K562 (cell line): ENCODE measurements around the gene TYROBP. TPM values are rescaled to one million over a fixed set of nuclear protein-coding genes. Genes with fewer than 3 reads are reported as not detected.

ENCODE experiments used
- CBFA2T3 ChIP-seq: fragments of 450-650 bp; IDR thresholded peaks from 2 replicates; pipeline ENCODE4 v1.6.1; 2017
- CREB3L1 ChIP-seq: fragments of 450-650 bp; IDR thresholded peaks from 2 replicates; pipeline ENCODE4 v1.6.1; 2014; ENCODE audit warnings: low read depth, mild to moderate bottlenecking, moderate library complexity, borderline replicate concordance
- CXXC5 ChIP-seq: fragments of 250-450 bp; sonication (Bioruptor Pico); IDR thresholded peaks from 2 replicates; pipeline ENCODE4 v1.8.0; 2022; ENCODE audit warnings: inconsistent platforms, mild to moderate bottlenecking, moderate library complexity
- ETV5 ChIP-seq: sonication (generic); formaldehyde crosslinking; IDR thresholded peaks from 2 replicates; pipeline ENCODE4 v1.4.0; 2020; ENCODE audit warnings: low read depth, mild to moderate bottlenecking, missing genetic modification reagents
- FOSL1 ChIP-seq: fragments of 200-800 bp; sonication (Bioruptor generic); conservative IDR thresholded peaks from 2 replicates; pipeline ENCODE4 v1.6.1; 2016; ENCODE audit warnings: missing genetic modification characterization, missing compliant biosample characterization
- HNRNPK ChIP-seq: fragments of 200-400 bp; formaldehyde crosslinking; IDR thresholded peaks from one replicate; pipeline ENCODE4 v1.6.1; 2018; ENCODE audit warnings: mild to moderate bottlenecking, low read depth, low read length; ENCODE audit not compliant: poor library complexity, severe bottlenecking
- IRF1 ChIP-seq: sonication (generic); formaldehyde crosslinking; IDR thresholded peaks from 2 replicates; pipeline ENCODE4 v1.8.0; 2022; ENCODE audit warnings: missing genetic modification reagents, mild to moderate bottlenecking, borderline replicate concordance
- IRF9 ChIP-seq: fragments of 450-650 bp; IDR thresholded peaks from 2 replicates; pipeline ENCODE4 v1.6.1; 2016; ENCODE audit warnings: missing biosample characterization, missing genetic modification characterization
- NFE2 ChIP-seq: IDR thresholded peaks from 2 replicates; pipeline ENCODE4 v1.6.1; 2014; ENCODE audit warnings: antibody characterized with exemption, low read depth
- SREBF2 ChIP-seq: sonication (generic); formaldehyde crosslinking; IDR thresholded peaks from 2 replicates; pipeline ENCODE4 v1.4.0; 2020; ENCODE audit warnings: mild to moderate bottlenecking, missing genetic modification reagents
- THAP7 ChIP-seq: fragments of 250-450 bp; sonication (Bioruptor Pico); IDR thresholded peaks from 2 replicates; pipeline ENCODE4 v1.5.0; 2021
- ZFP1 ChIP-seq: fragments of 450-650 bp; formaldehyde crosslinking; IDR thresholded peaks from 2 replicates; pipeline ENCODE4 v1.4.0; 2020; ENCODE audit warnings: mild to moderate bottlenecking, mixed read lengths
- ZFP36 ChIP-seq: fragments of 150-350 bp; IDR thresholded peaks from 2 replicates; pipeline ENCODE4 v1.6.1; 2018; ENCODE audit warnings: low read length, low read depth; ENCODE audit not compliant: partially characterized antibody
- ZNF263 ChIP-seq: sonication (generic); formaldehyde crosslinking; IDR thresholded peaks from 2 replicates; pipeline ENCODE4 v1.8.0; 2022; ENCODE audit warnings: mild to moderate bottlenecking, missing genetic modification reagents, borderline replicate concordance
- ZNF398 ChIP-seq: fragments of 250-450 bp; sonication (Bioruptor Pico); IDR thresholded peaks from 2 replicates; pipeline ENCODE4 v1.8.0; 2021; ENCODE audit warnings: moderate library complexity, mild to moderate bottlenecking, inconsistent platforms
- ZNF41 ChIP-seq: fragments of 250-450 bp; sonication (Bioruptor Pico); conservative IDR thresholded peaks from 2 replicates; pipeline ENCODE4 v1.4.0; 2020; ENCODE audit warnings: mild to moderate bottlenecking
- ZNF592 ChIP-seq: fragments of 450-650 bp; IDR thresholded peaks from 2 replicates; pipeline ENCODE4 v1.6.1; 2017; ENCODE audit warnings: antibody characterized with exemption, mild to moderate bottlenecking
- polyA plus RNA-seq, 8 experiments: library from polyadenylated mRNA; depleted of rRNA in 4 of 8; stranded (reverse) in 5 of 8; unstranded in 3 of 8; fragments of >200 nt; fragmentation: Nextera tagmentation in 2 of 8; fragmentation: Illumina TruSeq in 1 of 8; extraction: Ambion mirVana in 2 of 8; extraction: Trizol in 1 of 8; gene quantifications; 2 replicates each; pipeline versions ENCODE4 v1.2.1 to v1.2.3, GENCODE V29; 2011 to 2014; ENCODE audit warnings: inconsistent platforms in 1 of 8, missing spikeins in 1 of 8
- total RNA-seq, 7 experiments: library from RNA; depleted of rRNA in 6 of 7; stranded (reverse); fragments of >200 nt in 6 of 7; fragmentation: Illumina TruSeq in 2 of 7; extraction: Trizol in 2 of 7; gene quantifications; 2 replicates each; pipeline versions ENCODE4 v1.2.1 to v1.2.3, GENCODE V29; 2011 to 2021; ENCODE audit warnings: low replicate concordance in 1 of 7

The TYROBP gene
- total and polyA plus RNA-seq, 9 of the 15 experiments (the other 6 are each of a cell fraction or from before 2014, with no cell fraction given), result 0.72 to 8.2 (median 2.4) TPM

- no peak for TF ChIP-seq HNRNPK
- TF ChIP-seq CBFA2T3, result no peak
- TF ChIP-seq ZNF41 (CRISPR knock-in tag), result no peak
- no peak for TF ChIP-seq CREB3L1
- TF ChIP-seq IRF1, result peak; percentile 71; the same call in 1 of the 2 replicates
- no peak for TF ChIP-seq IRF9 (tag)
- no peak for TF ChIP-seq ZNF398
- no peak for TF ChIP-seq SREBF2 (CRISPR knock-in tag)
- TF ChIP-seq ETV5 (CRISPR knock-in tag), result peak; percentile 75
- TF ChIP-seq ZNF592, result no peak
- no peak for TF ChIP-seq ZFP1 (CRISPR knock-in tag)
- TF ChIP-seq THAP7, result no peak
- peak; percentile 84 for TF ChIP-seq CXXC5
- peak; percentile 6 for TF ChIP-seq ZFP36
- peak; percentile 91 for TF ChIP-seq ZNF263 (CRISPR knock-in tag)
- peak; percentile 89 for TF ChIP-seq NFE2
- TF ChIP-seq FOSL1 (tag), result 0 out of 2 replicates have a peak, but pooled peaks have one; percentile 17
Observed at GRCh38 chr19:35879770-35880317, 28.3 kb downstream of the TYROBP start (continued).
